HG03354 (cell line): ENCODE measurements around the gene PDCL2.
"Not testable (repeated sequence)": the region's sequence is repeated elsewhere in the genome, so short reads cannot be mapped to it uniquely, and the experiment has no call there.

ENCODE experiments used
- ATAC-seq: cut with Tn5 transposase; IDR thresholded peaks from one replicate; pipeline ENCODE4 v1.9.1; 2021; ENCODE audit warnings: mild to moderate bottlenecking; ENCODE audit not compliant: unreplicated experiment, poor library complexity, severe bottlenecking

Gene PDCL2

GRCh38 chr4:55600640-55601039 is 8.6 kb upstream of the PDCL2 start:
- ATAC-seq: no peak

- no peak for ATAC-seq
Measured at GRCh38 chr4:55598641-55599040, 6.6 kb upstream of the PDCL2 start.

- ATAC-seq: no peak
Measured at GRCh38 chr4:55588160-55588559, 3.9 kb downstream of the PDCL2 start.

- ATAC-seq: not testable (repeated sequence)
Measured at GRCh38 chr4:55582773-55583172, 9.3 kb downstream of the PDCL2 start.

- no peak for ATAC-seq
Measured at GRCh38 chr4:55578341-55579010, 13.6 kb downstream of the PDCL2 start.

- ATAC-seq: no peak
Measured at GRCh38 chr4:55575513-55575912, 16.5 kb downstream of the PDCL2 start.

GRCh38 chr4:55574252-55574651 is 17.8 kb downstream of the PDCL2 start:
- ATAC-seq: no peak

GRCh38 chr4:55571806-55572205 is 20.2 kb downstream of the PDCL2 start:
- no peak for ATAC-seq

- ATAC-seq: peak; percentile 60
Measured at GRCh38 chr4:55568905-55569504, 23.0 kb downstream of the PDCL2 start.

GRCh38 chr4:55561889-55562288 is 30.2 kb downstream of the PDCL2 start:
- ATAC-seq: peak; percentile 100

GRCh38 chr4:55560096-55560495 is 31.9 kb downstream of the PDCL2 start:
- ATAC-seq: no peak

- no peak for ATAC-seq
Measured at GRCh38 chr4:55554453-55555030, 37.5 kb downstream of the PDCL2 start.

- ATAC-seq: no peak
Measured at GRCh38 chr4:55553441-55554201, 38.4 kb downstream of the PDCL2 start.

- not testable (repeated sequence) for ATAC-seq
Measured at GRCh38 chr4:55551964-55552363, 40.1 kb downstream of the PDCL2 start.

- no peak for ATAC-seq
Measured at GRCh38 chr4:55549888-55550287, 42.2 kb downstream of the PDCL2 start.

GRCh38 chr4:55547918-55548317 is 44.1 kb downstream of the PDCL2 start:
- ATAC-seq: no peak

GRCh38 chr4:55547466-55547770 is 44.6 kb downstream of the PDCL2 start:
- no peak for ATAC-seq

GRCh38 chr4:55546756-55547465 is 45.1 kb downstream of the PDCL2 start, which contains the start of gene CLOCK:
CLOCK (minus strand) TSS chr4:55546909; CDS start chr4:55482785, 64,124 bp downstream.
- peak; percentile 75 for ATAC-seq

GRCh38 chr4:55546506-55546755 is 45.6 kb downstream of the PDCL2 start:
- ATAC-seq: peak; percentile 49
